NCI-H1417 (cell line): ENCODE measurements around the gene FAM114A1.

Source experiments
- DNase-seq, 3 experiments: peaks; one replicate each; lab custom pipeline; 2025; lab: John Stamatoyannopoulos, UW

The FAM114A1 gene

GRCh38 chr4:38867478-38868058 is at the start of gene FAM114A1:
FAM114A1 (plus strand) TSS chr4:38867806; CDS start chr4:38878079, 10,273 bp downstream.
- DNase-seq = peak; percentile 66 to 71 (median 70)

GRCh38 chr4:38818441-38818976 is 49.1 kb upstream of the FAM114A1 start:
- DNase-seq = no peak

- DNase-seq = no peak
Observed at GRCh38 chr4:38819569-38819968, 48.0 kb upstream of the FAM114A1 start.

- DNase-seq = no peak
Observed at GRCh38 chr4:38820329-38821061, 47.1 kb upstream of the FAM114A1 start.

- DNase-seq = no peak
Observed at GRCh38 chr4:38821739-38822138, 45.9 kb upstream of the FAM114A1 start.

GRCh38 chr4:38822748-38823303 is 44.8 kb upstream of the FAM114A1 start:
- DNase-seq = no peak

GRCh38 chr4:38823766-38824165 is 43.8 kb upstream of the FAM114A1 start:
- DNase-seq = no peak

- DNase-seq = no peak
Observed at GRCh38 chr4:38829237-38829636, 38.4 kb upstream of the FAM114A1 start.

GRCh38 chr4:38831653-38832052 is 36.0 kb upstream of the FAM114A1 start:
- no peak for DNase-seq

- DNase-seq = no peak
Observed at GRCh38 chr4:38832206-38832605, 35.4 kb upstream of the FAM114A1 start.

- no peak for DNase-seq
Observed at GRCh38 chr4:38832624-38833528, 34.7 kb upstream of the FAM114A1 start.

GRCh38 chr4:38834570-38834969 is 33.0 kb upstream of the FAM114A1 start:
- no peak for DNase-seq

GRCh38 chr4:38837334-38837733 is 30.3 kb upstream of the FAM114A1 start:
- DNase-seq = no peak

GRCh38 chr4:38837849-38838248 is 29.8 kb upstream of the FAM114A1 start:
- no peak for DNase-seq

GRCh38 chr4:38842994-38843393 is 24.6 kb upstream of the FAM114A1 start:
- DNase-seq = peak; percentile 55 to 93 (median 89)

GRCh38 chr4:38846015-38846414 is 21.6 kb upstream of the FAM114A1 start:
- DNase-seq = no peak

- no peak for DNase-seq
Observed at GRCh38 chr4:38855466-38855865, 12.1 kb upstream of the FAM114A1 start.

- peak in 1 of 3 experiments; percentile 16 for DNase-seq
Observed at GRCh38 chr4:38856046-38856445, 11.6 kb upstream of the FAM114A1 start.

GRCh38 chr4:38856524-38857337 is 10.9 kb upstream of the FAM114A1 start, which contains the start of gene TLR6:
TLR6 (minus strand) TSS chr4:38856817; CDS start chr4:38829473, 27,344 bp downstream.
- DNase-seq = peak; percentile 26 to 73 (median 66)

- no peak for DNase-seq
Observed at GRCh38 chr4:38857354-38858096, 10.1 kb upstream of the FAM114A1 start.
